AG20443 (cell line): ENCODE results near the gene IQCN.
A peak's percentile ranks its signal among the peaks of the same experiment; 100 is the strongest.

Source experiments
- DNase-seq: peaks from one replicate; pipeline ENCODE4 v3.0.0; 2012; ENCODE audit warnings: low spot score, mixed read lengths

The IQCN gene

DNA sequence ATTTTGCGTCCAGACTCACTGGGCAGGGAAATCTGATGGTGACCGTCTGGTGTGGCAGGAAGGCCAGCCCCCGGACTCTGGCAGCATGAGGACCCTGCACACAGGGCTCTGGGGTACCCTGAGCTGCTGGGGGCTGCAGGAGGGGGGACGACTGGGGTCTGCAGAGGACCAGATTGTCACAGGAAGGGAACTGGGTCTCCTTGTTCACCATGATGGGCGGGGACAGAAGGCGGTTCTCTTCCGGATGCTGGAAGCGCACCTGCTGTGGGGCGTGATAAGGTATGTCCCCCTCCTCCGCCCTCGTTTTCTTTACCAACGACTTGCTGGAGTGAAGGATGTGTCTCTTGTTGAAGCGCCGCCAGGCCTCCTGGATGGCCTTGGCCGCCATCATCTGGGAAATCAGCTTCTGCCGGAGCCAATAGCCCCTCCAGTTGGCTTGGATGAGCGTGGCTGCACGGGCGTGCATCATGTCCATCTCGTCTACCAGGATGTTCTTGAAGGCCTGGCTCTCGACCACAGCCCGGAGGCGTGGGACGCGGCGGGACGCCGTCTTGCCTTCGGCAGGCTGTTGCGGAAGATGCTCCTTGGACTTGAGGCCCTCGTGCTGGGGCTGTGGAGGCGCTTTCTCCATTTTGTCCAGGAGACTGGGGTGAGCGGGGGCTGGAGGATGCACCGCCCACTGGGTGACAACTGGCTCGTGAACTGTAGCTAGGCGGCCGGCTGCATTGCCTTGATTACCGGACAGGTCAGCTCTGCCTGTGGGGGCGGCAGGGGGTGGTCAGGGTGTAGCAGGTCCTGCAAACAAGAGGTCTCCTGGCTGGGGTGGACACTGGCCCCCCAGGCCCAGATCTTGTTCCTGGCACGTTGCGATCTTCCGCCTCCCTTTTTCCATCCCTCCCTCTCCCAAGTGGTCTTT lies 7.2 kb downstream of the IQCN start:
- DNase-seq, result no peak

DNA sequence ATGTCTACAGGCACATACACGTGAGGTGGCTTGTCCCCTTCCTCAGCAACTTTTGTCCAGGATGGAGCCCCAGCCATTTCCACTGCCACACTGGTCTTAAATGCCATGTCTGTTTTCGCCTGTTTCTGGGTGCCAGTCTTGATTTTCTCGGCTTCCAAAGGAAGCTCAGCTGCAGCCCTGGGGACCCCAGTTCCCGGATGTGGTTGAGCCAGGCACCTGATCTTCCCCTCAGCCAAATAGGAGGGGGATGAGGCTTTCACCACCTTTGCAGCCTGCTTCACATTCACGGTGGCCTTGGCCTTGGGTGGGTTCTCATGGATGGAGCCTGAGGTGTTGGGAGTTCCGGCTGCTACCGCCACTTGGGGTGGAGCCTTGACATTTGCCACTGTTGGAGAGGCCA lies 8.7 kb downstream of the IQCN start:
- DNase-seq, result no peak

DNA sequence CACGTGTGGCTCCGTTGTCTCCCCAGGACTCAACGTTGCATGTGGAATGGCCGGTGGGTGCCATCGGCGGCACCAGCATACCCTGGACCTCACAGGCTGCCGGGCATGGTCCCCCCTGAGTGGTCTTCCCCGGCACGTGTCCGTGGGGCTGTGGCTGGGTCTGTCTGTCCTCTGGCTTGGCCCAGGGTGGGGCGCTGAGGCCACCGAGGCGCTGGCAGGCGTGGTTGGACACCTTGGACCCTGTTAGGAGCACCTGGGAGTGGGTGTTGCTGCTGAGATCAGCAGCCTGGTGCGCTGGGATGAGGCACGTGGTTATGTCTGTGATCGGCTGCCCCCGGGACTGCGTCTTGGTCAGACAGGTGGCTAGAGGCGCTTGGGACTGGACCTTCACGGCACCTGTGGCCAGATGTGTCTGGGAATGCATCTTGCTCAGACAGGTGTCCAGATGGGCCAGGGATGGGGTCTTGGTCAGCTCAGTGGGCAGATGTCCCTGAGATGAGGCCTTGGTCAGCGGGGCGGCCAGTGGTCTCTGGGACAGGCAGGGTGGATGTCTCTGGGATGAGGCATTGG lies 9.2 kb downstream of the IQCN start:
- no peak for DNase-seq

DNA sequence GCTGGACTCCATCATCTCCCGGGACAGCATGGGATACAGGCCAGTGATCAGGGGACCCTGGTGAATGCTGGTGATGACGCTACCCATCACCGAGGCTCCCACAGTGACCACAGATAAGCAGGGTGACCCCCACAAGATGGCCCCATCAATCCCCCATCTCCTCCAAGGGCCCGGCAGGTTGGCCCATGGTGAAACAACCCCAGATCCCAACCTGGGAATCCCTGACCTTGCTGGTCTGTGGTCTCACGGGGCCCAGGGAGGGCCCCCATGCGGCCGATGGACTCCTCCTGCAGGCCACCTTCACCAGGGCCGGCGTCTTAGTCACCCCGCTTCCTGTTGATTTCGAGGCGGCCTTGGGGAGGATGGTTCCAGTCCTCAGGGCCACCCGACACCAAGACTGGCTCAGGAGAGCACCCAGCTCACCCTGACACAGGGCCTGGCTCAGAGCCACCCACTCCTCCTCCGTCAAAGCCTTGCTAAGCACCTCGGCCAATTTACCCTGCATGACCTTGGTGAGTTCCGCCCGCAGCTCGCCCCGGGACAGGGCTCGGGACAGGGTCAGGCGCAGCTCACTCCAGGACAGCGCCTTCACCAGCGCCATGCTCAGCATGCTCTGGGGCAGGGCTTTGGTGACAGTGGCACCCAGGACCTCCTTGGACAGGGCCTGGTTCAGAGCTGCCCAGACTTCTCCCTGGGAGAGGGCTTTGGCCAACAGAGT lies 10.0 kb downstream of the IQCN start:
- no peak for DNase-seq

GRCh38 chr19:18263324-18264136 lies 10.7 kb downstream of the IQCN start:
- no peak for DNase-seq

DNA sequence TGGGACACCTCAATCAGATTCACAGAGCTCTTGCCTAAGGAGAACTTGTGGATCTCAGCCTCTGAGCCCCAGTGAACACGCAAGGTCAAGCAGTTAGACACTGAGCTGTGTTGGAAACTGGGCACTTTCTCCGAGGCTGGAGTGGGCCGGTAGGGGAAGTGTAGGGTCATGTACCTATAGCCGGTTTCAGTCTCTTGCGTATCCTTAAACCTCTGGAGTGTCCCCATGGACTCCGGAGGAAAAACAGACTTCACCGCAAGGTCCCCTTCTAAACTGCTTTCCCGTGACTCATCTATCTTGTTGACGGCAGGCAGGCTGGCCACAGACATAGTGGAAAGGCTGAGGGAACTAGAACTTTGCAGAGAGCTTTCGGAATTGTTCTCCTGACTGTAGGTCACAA lies 11.3 kb downstream of the IQCN start:
- no peak for DNase-seq

- no peak for DNase-seq
Observed at GRCh38 chr19:18262144-18262543, 12.1 kb downstream of the IQCN start.

DNA sequence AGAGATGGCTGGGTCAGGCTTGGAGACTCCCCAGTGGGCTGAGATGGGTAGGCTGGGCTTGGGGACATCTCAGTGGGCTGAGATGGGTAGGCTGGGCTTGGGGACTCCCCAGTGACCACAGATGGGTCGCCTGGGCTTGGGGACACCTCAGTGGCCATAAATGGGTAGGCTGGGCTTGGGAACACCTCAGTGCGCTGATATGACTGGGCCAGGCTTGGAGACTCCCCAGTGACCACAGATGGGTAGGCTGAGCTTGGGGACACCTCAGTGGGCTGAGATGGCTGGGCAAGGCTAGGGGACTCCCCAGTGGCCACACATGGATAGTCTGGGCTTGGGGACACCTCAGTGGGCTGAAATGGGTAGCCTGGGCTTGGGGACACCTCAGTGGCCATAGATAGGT lies 12.8 kb downstream of the IQCN start:
- no peak for DNase-seq

DNA sequence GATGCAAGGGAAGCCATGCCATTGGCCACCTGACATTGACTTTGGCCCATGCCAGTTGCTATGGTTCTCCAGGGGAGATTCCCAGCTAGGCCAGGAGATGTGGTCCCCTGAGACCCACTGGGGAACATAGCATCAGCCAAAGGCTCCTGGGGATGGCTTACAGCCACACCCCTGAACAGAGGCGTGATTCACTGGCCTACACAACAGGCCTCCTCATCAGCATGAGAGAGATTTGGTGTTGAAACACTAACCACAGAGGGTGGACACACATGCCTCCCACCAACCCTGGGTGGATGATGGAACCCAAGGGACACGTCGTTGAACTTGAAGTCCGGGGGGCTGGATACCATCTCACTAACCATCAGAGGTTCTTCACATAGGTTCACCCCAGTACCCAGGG lies 14.4 kb downstream of the IQCN start:
- peak; percentile 64 for DNase-seq

GRCh38 chr19:18257503-18258470 lies 16.5 kb downstream of the IQCN start:
- DNase-seq, result no peak

GRCh38 chr19:18254546-18255503 lies 19.4 kb downstream of the IQCN start:
- DNase-seq, result no peak

DNA sequence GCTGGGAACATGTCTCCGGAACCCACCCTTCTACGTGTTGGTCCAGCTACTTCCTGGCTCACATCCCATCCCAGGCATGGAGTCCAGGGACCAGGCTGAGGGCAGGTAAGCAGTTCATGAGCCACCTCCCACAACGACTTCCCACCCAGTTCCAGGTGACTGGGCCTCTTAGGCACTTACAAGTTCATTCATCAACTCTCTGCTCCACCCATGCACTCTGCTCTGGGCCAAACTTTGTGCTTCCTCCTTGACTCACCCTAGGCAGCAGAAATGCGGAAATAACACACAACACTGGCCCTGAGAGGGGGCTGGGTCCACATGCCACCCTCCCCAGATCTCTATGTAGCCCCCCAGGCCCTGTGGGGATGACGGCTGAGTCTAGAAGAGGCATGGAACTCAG lies 20.5 kb downstream of the IQCN start:
- DNase-seq, result no peak

DNA sequence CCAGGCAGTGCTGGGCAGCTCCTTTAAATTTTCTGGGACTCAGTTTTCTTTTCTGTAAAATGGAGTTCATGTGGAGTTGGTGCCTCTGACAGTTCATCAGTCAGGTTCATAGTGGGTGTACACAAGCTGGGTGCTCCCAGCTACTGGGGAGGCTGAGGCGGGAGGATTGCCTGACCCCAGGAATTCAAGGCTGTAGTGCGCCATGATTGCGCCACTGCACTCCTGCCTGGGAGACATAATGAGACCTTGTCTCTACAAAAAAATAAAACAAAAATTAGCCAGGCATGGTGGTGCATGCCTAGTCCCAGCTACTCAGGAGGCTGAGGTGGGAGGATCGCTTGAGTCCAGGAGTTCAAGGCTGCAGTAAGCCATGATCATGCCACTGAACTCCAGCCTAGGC lies 21.1 kb downstream of the IQCN start:
- no peak for DNase-seq

- DNase-seq, result no peak
Observed at GRCh38 chr19:18252370-18252717, 21.9 kb downstream of the IQCN start.

- peak; percentile 84 for DNase-seq
Observed at GRCh38 chr19:18251587-18252369, 22.5 kb downstream of the IQCN start.

- no peak for DNase-seq
Observed at GRCh38 chr19:18249834-18250233, 24.4 kb downstream of the IQCN start.

GRCh38 chr19:18245297-18245696 lies 29.0 kb downstream of the IQCN start:
- DNase-seq, result no peak

DNA sequence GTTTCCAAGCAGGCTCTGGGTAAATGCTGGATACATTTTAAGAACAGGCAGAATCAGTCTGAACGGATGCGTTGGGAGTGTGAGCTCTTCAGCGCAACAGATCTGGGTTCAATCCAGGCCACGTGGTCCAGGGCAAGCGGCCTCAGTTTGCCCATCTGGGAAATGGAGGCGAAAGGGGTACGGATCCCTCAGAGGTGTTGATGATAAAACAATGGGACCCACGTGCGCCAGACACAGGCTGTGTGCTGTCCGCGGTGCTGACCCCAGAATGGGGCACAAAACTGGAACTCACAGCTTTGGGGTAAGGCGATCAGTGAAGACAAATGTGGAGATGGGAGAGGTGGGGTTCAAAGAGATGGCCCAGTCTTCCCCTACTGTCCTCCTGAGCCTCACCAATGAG lies 34.9 kb downstream of the IQCN start:
- DNase-seq, result no peak

DNA sequence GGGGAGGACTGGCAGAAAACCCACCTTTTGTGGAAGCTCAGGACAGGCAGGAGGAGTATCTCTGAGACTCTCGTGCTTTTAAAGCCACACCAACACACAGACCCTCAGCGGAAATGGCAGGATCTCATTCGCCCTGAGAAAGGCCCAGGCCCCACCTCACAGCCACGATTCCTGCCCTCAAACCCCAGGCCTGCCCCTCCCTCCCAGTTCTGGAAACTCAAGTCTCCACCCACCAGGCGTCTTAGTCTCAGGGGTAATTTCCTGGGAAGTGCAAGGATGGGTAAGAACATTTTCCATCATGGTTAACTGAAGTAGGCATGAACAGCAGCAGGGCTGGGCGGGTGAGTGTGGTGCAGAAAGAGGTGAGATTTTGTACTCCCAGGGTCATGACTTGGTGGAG lies 40.1 kb downstream of the IQCN start:
- DNase-seq, result no peak
